Heart left ventricle (tissue), 16 donors: ENCODE data around the gene TPRG1L. TPM values are rescaled to one million over a fixed set of nuclear protein-coding genes. Genes with fewer than 3 reads are reported as not detected.

Experiments
- ATAC-seq, 4 donors: fragments of 200-7000 bp; cut with Tn5 transposase; one replicate each; pipeline ENCODE4 v1.9.1; 2020 to 2022; ENCODE audit warnings: moderate library complexity in 4 of 4, mild to moderate bottlenecking in 3 of 4, moderate number of reproducible peaks in 1 of 4
- DNase-seq, 5 donors: peaks; one replicate each; pipeline ENCODE4 v3.0.0-alpha.2; 2020
- H3K27ac ChIP-seq, 12 donors: fragments of 200-600 bp; sonication (generic) in 4 of 12; one replicate each; pipeline versions ENCODE4 v1.5.0 to v1.8.0; 2016 to 2022; ENCODE audit warnings: mild to moderate bottlenecking in 2 of 12
- H3K27me3 ChIP-seq, 9 donors: fragments of 200-600 bp; sonication (generic) in 2 of 9; one replicate each; pipeline versions ENCODE4 v1.5.1 to v1.8.0; 2016 to 2022; ENCODE audit warnings: mild to moderate bottlenecking in 3 of 9
- H3K36me3 ChIP-seq, 9 donors: fragments of 200-600 bp; sonication (generic) in 2 of 9; one replicate each; pipeline versions ENCODE4 v1.5.0 to v1.8.0; 2018 to 2022; ENCODE audit warnings: mild to moderate bottlenecking in 2 of 9
- H3K4me1 ChIP-seq, 12 donors: fragments of 200-600 bp; sonication (generic) in 4 of 12; one replicate each; pipeline versions ENCODE4 v1.5.0 to v1.8.0; 2016 to 2022; ENCODE audit warnings: mild to moderate bottlenecking in 3 of 12
- H3K4me3 ChIP-seq, 12 donors: fragments of 200-600 bp; sonication (generic) in 4 of 12; one replicate each; pipeline versions ENCODE4 v1.5.0 to v1.8.0; 2017 to 2022; ENCODE audit warnings: mild to moderate bottlenecking in 9 of 12, moderate library complexity in 4 of 12
- H3K9me3 ChIP-seq, 12 donors: fragments of 200-600 bp; sonication (generic) in 4 of 12; one replicate each; pipeline versions ENCODE4 v1.5.0 to v1.8.0; 2016 to 2022; ENCODE audit warnings: mild to moderate bottlenecking in 1 of 12
- CTCF ChIP-seq, 12 donors: fragments of 200-600 bp; sonication (generic) in 4 of 12; IDR thresholded peaks; one replicate each; pipeline versions ENCODE4 v1.5.0 to v1.8.0; 2018 to 2022; ENCODE audit warnings: antibody characterized with exemption in 12 of 12, mild to moderate bottlenecking in 5 of 12
- POLR2A ChIP-seq, 2 donors: fragments of 450-650 bp; IDR thresholded peaks; one replicate each; pipeline ENCODE4 v1.6.1; 2017; ENCODE audit warnings: antibody characterized with exemption in 2 of 2, mild to moderate bottlenecking in 2 of 2, moderate library complexity in 2 of 2
- WGBS, 4 donors: extraction: QIAGEN DNeasy Blood & Tissue Kit in 2 of 4; methylation state at CpG; one replicate each; pipeline versions ENCODE4 v1.1.5 to v1.1.7; 2013 to 2018; 5-methylcytosine and 5-hydroxymethylcytosine counted together
- intact Hi-C, 10 donors: fragments of 100-400 bp; cut with DNase I; formaldehyde crosslinking; loops; one replicate each; pipeline versions ENCODE4 v1.11.1 to v1.14.2; 2022
- polyA plus RNA-seq, 2 donors: library from polyadenylated mRNA; stranded (reverse); fragments of 200-250 nt; gene quantifications; one replicate each; pipeline ENCODE4 v1.2.3, GENCODE V29; 2013
- total RNA-seq, 9 donors: library from RNA; depleted of rRNA in 2 of 9; stranded (reverse); fragments of >200 nt in 2 of 9; fragmentation: NEBNext Ultra II Directional in 3 of 9; extraction: Animal tissue kit (Norgen Biotek cat#: 25700) in 3 of 9; gene quantifications; one replicate each; pipeline versions ENCODE4 v1.1.0 to v1.2.4, GENCODE V29; 2016 to 2023
- donor health status: ischemic (EF 13 %, LVEDD 7.1; RV severe dilation, severe dysfunction).
- donor health status: healthy with polysubstance abuse.
- donor health status: DM: no; HTN: yes; CAD: no.
- donor health status: DM: no; HTN: no; CAD: no.
- donor health status: ischemic (EF 25% LVEDD 6.9; RV normal size, moderate dysfunction).
- donor health status: ischemic (EF 25% LVEDD 5.7; RV mildly dilated, moderate dysfunction).
- donor health status: healthy.
- donor health status: DM: yes; HTN: yes; CAD: no.
- donor health status: ischemic (EF 35%, LVEDD 5.7; RV mildly dilated, moderate dysfunction).
- donor health status: nonischemic (EF 11% LVEDD 7.7; RV severe dilation, severe dysfunction).
- donor health status: DM: yes; HTN: yes; CAD: no.
- donor health status: PGD.
- donor health status: ischemic (EF 29% LVEDD 5.4; RV normal size, mild dysfunction).
- donor health status: nonischemic (EF 23%, LVEDD 6.1; RV moderate dilation, normal function).

Gene TPRG1L
- total and polyA plus RNA-seq, 11 donors, result 24.2 to 58.0 (median 48.8) TPM

- Histone ChIP-seq H3K36me3 (no peaks in the 10 kb centered on the region), H3K4me1 (peaks cover 0 to 22% (median 17%) of the 10 kb centered on the region in 12 donors), H3K27ac (no peak overlapping the region), H3K4me3 (no peak overlapping the region), H3K27me3 (peaks cover 0 to 7% (median 0%) of the 10 kb centered on the region in 9 donors), H3K9me3 (no peaks in the 10 kb centered on the region)
- no peak for DNase-seq
- TF ChIP-seq CTCF (IDR thresholded peaks at IDR 0.05) (no peak), POLR2A (IDR thresholded peaks at IDR 0.05) (no peak)
- intact Hi-C loops, result no loop called here
- no peak for ATAC-seq
- WGBS, 4 donors, result 79 to 87% (median 82%) methylated on average over 9 to 16 of the region's 16 CpGs
Observed at GRCh38 chr1:3601743-3602142, 23.1 kb upstream of the TPRG1L start.

GRCh38 chr1:3602375-3602774 is 22.4 kb upstream of the TPRG1L start:
- TF ChIP-seq POLR2A (IDR thresholded peaks at IDR 0.05) (no peak), CTCF (IDR thresholded peaks at IDR 0.05) (no peak)
- Histone ChIP-seq H3K27ac (no peak overlapping the region), H3K4me1 (peaks cover 0 to 19% (median 14%) of the 10 kb centered on the region in 12 donors), H3K4me3 (no peak overlapping the region), H3K27me3 (peaks cover 0 to 10% (median 0%) of the 10 kb centered on the region in 9 donors), H3K36me3 (no peaks in the 10 kb centered on the region), H3K9me3 (no peaks in the 10 kb centered on the region)
- ATAC-seq, result no peak
- intact Hi-C loops, result no loop called here
- DNase-seq, result no peak
- 88 to 92% (median 89%) methylated on average over 11 to 21 of the region's 21 CpGs for WGBS, 4 donors

- WGBS, 4 donors, result 88 to 99% (median 94%) methylated on average over 11 of the region's 11 CpGs
- DNase-seq, result no peak
- intact Hi-C loops, result no loop called here
- Histone ChIP-seq H3K27ac (no peak overlapping the region), H3K9me3 (no peaks in the 10 kb centered on the region), H3K4me1 (peaks cover 0 to 11% (median 7%) of the 10 kb centered on the region in 12 donors), H3K4me3 (no peak overlapping the region), H3K27me3 (peaks cover 0 to 18% (median 0%) of the 10 kb centered on the region in 9 donors), H3K36me3 (no peaks in the 10 kb centered on the region)
- TF ChIP-seq POLR2A (IDR thresholded peaks at IDR 0.05) (no peak), CTCF (IDR thresholded peaks at IDR 0.05) (no peak)
- no peak for ATAC-seq
Observed at GRCh38 chr1:3603156-3603555, 21.7 kb upstream of the TPRG1L start.

GRCh38 chr1:3603571-3604467 is 21.0 kb upstream of the TPRG1L start:
- no peaks in the 10 kb centered on the region for H3K36me3 ChIP-seq
- DNase-seq, result no peak
- WGBS, 4 donors, result 80 to 88% (median 86%) methylated on average over 17 to 29 of the region's 29 CpGs
- H3K9me3 ChIP-seq, result no peaks in the 10 kb centered on the region
- H3K27me3 ChIP-seq, result peaks cover 0 to 25% (median 0%) of the 10 kb centered on the region in 9 donors
- no peak for ATAC-seq
- H3K4me3 ChIP-seq, result no peak overlapping the region
- no peak for TF ChIP-seq POLR2A (IDR thresholded peaks at IDR 0.05)
- no peak for TF ChIP-seq CTCF (IDR thresholded peaks at IDR 0.05)
- intact Hi-C loops, result no loop called here
- peaks cover 0 to 4% (median under 1%) of the 10 kb centered on the region in 12 donors for H3K4me1 ChIP-seq
- no peak overlapping the region for H3K27ac ChIP-seq
